ENCODE data around the gene CNOT4.

GRCh38 chr7:135430626-135431025, 79.3 kb downstream of the CNOT4 start:
- TF ChIP-seq CTCF (conservative IDR thresholded peaks at IDR 0.05) (no peak), ZFX (IDR thresholded peaks at IDR 0.05) (no peak)
